IMR-90 (cell line): ENCODE measurements around the gene NPHS1.

Experiments
- POLR2A ChIP-seq: IDR thresholded peaks from 2 replicates; pipeline ENCODE4 v1.6.1; 2012; ENCODE audit warnings: mild to moderate bottlenecking, low read depth, low read length
- USF2 ChIP-seq: fragments of 150-350 bp; IDR thresholded peaks from 2 replicates; pipeline ENCODE4 v1.6.1; 2017; ENCODE audit warnings: mild to moderate bottlenecking, antibody characterized with exemption, low read length, low read depth
- TF ChIP-seq, protein P1 (sequence below): conservative IDR thresholded peaks from 2 replicates; pipeline ENCODE4 v1.5.1; 2012; ENCODE audit warnings: mild to moderate bottlenecking, low read depth, low read length, improper control_type of control experiment

DNA sequence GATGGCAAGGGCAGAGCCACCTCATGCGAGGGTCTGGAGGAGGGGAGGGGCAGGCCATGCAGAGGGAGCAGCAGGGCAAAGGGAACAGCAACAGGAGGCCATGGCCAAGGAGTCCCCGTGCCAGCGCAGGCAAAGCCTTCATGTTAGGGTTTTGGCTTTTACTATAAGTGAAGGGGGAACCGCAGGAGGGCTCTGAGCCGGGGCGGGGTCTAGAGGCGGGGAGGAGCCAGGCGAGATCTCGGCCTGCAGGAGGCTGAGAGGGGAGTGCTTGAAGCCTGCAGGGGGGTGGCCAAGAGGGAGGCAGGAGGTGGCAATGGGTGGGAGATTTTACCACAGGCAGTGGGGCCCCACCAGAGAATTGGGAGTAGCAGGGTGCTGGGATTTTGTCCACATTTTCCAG, 70.7 kb downstream of the NPHS1 start:
- TF ChIP-seq POLR2A, result no peak
- TF ChIP-seq, protein P1, sequence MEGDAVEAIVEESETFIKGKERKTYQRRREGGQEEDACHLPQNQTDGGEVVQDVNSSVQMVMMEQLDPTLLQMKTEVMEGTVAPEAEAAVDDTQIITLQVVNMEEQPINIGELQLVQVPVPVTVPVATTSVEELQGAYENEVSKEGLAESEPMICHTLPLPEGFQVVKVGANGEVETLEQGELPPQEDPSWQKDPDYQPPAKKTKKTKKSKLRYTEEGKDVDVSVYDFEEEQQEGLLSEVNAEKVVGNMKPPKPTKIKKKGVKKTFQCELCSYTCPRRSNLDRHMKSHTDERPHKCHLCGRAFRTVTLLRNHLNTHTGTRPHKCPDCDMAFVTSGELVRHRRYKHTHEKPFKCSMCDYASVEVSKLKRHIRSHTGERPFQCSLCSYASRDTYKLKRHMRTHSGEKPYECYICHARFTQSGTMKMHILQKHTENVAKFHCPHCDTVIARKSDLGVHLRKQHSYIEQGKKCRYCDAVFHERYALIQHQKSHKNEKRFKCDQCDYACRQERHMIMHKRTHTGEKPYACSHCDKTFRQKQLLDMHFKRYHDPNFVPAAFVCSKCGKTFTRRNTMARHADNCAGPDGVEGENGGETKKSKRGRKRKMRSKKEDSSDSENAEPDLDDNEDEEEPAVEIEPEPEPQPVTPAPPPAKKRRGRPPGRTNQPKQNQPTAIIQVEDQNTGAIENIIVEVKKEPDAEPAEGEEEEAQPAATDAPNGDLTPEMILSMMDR, result no peak
- no peak for TF ChIP-seq USF2
